ENCODE data around the gene RBCK1. TPM values are rescaled to one million over a fixed set of nuclear protein-coding genes. Genes with fewer than 3 reads are reported as not detected.
A peak's percentile ranks its signal among the peaks of the same experiment; 100 is the strongest.

RBCK1 gene
- total RNA-seq, 6 donors from 2014 or later: 63.4 to 179 (median 109) TPM

DNA sequence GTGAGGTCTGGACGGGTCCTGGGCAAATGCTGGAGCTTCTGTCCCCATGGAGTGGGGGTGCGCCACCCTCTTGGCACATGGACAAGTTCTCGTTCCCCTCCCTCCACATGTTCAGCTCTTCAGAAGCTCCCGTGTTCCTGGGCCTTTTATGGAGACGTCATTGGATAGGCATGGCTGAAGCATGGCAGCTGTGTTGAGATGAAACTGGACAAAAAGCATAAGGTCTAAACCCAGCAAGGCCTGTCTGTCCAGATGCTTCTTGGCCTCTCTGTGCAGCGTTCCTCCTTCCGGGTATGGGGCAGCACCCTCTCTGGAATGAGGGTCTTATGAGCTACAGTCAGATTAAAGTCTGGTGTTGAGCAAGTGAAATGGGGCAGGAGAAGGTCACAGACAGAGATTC, 27.5 kb downstream of the RBCK1 start:
- Histone ChIP-seq H3K9me3 (no peaks in the 10 kb centered on the region), H3K4me3 (no peak overlapping the region), H3K36me3 (peaks cover 27 to 93% (median 68%) of the 10 kb centered on the region in 4 donors), H3K27me3 (no peaks in the 10 kb centered on the region), H3K4me1 (peaks cover 17 to 22% (median 18%) of the 10 kb centered on the region in 4 donors), H3K27ac (no peak overlapping the region)
- 73 to 75% methylated on average over 7 of the region's 7 CpGs for WGBS, 2 donors
- TF ChIP-seq, protein P1, sequence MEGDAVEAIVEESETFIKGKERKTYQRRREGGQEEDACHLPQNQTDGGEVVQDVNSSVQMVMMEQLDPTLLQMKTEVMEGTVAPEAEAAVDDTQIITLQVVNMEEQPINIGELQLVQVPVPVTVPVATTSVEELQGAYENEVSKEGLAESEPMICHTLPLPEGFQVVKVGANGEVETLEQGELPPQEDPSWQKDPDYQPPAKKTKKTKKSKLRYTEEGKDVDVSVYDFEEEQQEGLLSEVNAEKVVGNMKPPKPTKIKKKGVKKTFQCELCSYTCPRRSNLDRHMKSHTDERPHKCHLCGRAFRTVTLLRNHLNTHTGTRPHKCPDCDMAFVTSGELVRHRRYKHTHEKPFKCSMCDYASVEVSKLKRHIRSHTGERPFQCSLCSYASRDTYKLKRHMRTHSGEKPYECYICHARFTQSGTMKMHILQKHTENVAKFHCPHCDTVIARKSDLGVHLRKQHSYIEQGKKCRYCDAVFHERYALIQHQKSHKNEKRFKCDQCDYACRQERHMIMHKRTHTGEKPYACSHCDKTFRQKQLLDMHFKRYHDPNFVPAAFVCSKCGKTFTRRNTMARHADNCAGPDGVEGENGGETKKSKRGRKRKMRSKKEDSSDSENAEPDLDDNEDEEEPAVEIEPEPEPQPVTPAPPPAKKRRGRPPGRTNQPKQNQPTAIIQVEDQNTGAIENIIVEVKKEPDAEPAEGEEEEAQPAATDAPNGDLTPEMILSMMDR (IDR thresholded peaks at IDR 0.05): no peak
- TF ChIP-seq POLR2AphosphoS5 (IDR thresholded peaks at IDR 0.05) (no peak), EP300 (IDR thresholded peaks at IDR 0.05) (no peak), POLR2A (IDR thresholded peaks at IDR 0.05) (no peak)
- no peak for ATAC-seq (ENCODE audit: low FRiP score in 2 of 2)
- no peak for DNase-seq

DNA sequence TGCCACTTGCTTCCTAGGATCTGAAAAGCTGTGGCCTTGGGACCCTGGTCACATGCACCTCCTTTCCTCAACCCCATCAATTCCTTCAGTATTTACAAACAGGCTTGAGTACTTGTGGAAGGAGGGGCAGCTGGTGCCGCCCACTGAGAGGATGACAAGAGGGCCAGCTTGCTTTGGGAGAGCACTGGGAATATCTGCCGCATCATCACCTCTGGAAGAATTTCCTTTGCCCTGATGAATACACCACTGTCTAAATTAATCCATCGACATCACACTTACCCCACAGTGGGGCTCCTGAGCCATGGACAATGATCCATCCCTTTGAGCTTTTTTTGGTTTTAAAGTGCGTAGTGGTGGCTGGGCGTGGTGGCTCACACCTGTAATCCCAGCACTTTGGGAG, 28.4 kb downstream of the RBCK1 start:
- no peaks in the 10 kb centered on the region for H3K9me3 ChIP-seq

DNA sequence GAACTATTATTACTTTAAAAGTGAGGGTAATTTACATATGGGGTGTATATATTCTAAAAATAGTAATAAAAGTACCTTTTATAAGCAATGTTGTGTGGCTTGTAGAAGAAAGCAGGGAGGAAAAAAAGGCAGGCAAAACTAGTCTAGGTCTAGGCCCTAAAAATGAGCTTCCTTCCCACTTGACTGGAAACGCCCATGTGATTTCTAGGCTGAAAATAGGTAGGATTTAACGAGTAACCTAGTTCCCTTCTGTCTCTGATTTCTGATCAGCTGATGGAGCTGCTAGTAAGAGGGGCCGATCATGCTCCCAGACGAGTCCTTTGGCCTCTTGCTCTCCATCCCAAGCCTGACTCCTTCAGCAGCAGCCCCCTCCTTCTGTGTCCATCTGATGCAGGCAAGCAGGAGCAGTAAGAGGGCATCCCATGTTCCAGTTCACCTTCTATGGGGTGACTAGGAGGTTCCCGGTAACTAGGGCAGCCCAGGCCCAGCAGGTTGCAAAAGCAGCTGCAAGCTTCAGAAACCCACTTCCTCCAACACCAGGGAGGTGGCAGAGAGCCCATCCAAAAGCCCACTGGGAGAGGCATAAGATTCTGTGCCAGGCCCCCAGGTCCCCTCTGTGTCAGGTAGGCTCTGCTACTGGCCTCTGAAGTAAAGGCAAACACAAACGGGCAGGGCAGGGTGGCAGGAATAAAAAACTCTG, 29.8 kb downstream of the RBCK1 start:
- DNase-seq (no peak), ATAC-seq (ENCODE audit: low FRiP score in 2 of 2) (no peak)
- no peak for TF ChIP-seq POLR2A (IDR thresholded peaks at IDR 0.05)
- TF ChIP-seq POLR2AphosphoS5 (IDR thresholded peaks at IDR 0.05): no peak
- TF ChIP-seq, protein P1 (IDR thresholded peaks at IDR 0.05): no peak
- no peak for TF ChIP-seq EP300 (IDR thresholded peaks at IDR 0.05)
- 68 to 71% methylated on average over 5 to 6 of the region's 6 CpGs for WGBS, 2 donors
- peaks cover 17 to 22% (median 18%) of the 10 kb centered on the region in 4 donors for H3K4me1 ChIP-seq
- peaks cover 39 to 91% (median 74%) of the 10 kb centered on the region in 4 donors for H3K36me3 ChIP-seq
- peak overlapping the region; percentile 8 to 77 (median 42) for H3K27ac ChIP-seq
- no peaks in the 10 kb centered on the region for H3K9me3 ChIP-seq
- peak overlapping the region in 2 of 4 donors; percentile 8 to 13 for H3K4me3 ChIP-seq
- H3K27me3 ChIP-seq: no peaks in the 10 kb centered on the region

More for the DNA sequence above, 28.4 kb downstream of the RBCK1 start:
- ATAC-seq (ENCODE audit: low FRiP score in 2 of 2): no peak
- 92 to 94% methylated on average over 5 of the region's 5 CpGs for WGBS, 2 donors
- H3K27me3 ChIP-seq: no peaks in the 10 kb centered on the region
- peaks cover 17 to 22% (median 18%) of the 10 kb centered on the region in 4 donors for H3K4me1 ChIP-seq
- TF ChIP-seq POLR2A (IDR thresholded peaks at IDR 0.05) (no peak), POLR2AphosphoS5 (IDR thresholded peaks at IDR 0.05) (no peak), EP300 (IDR thresholded peaks at IDR 0.05) (no peak)
- TF ChIP-seq, protein P1 (IDR thresholded peaks at IDR 0.05): no peak
- H3K4me3 ChIP-seq: no peak overlapping the region
- peaks cover 32 to 93% (median 71%) of the 10 kb centered on the region in 4 donors for H3K36me3 ChIP-seq
- no peak overlapping the region for H3K27ac ChIP-seq
- DNase-seq: no peak

DNA sequence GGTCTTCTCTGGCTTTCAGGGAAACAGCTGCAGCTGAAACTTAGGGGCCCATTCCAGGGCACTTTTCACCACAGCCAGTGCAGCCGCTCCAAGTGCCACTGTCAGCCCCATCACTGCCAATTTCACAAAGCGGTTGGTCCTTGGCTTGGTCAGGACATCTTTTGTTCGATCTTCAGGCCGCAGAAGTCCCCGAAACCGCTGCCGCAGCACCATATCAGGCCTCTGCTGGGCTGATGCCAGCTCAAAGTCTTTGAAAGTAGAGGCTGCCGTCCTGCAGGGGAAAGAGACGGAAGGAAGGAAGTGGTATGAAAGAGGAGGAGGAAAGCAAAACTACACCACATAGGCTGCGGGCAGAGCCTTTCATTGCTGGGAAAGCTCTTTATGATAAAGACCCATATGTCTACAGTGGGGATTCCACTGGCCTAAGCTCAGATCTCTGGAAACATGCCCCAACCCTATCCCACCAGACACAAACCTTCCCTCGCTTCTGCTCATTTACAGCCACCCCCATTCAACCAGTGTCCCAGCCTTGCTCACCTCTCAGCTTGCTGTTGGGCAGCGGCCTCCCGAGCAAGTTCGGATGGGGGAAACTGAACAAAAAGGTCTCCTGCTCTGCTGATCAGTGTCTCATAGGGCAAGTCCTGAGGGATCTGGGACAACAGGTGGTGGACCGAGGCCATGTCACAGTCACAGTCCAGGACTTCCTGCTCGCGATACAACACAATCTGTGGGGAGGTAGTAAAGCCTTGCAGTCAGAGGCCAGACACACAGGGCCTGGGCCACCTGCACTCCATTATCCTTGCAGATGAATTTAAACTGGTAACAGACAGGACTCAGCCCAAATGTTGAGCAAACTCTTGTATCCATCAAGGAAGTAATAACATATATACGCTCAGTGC, 30.7 kb downstream of the RBCK1 start:
- H3K4me3 ChIP-seq: peak overlapping the region in 2 of 4 donors; percentile 8 to 13
- WGBS, 2 donors: 41 to 57% methylated on average over 18 of the region's 18 CpGs
- DNase-seq: no peak

More for the DNA sequence above, 30.7 kb downstream of the RBCK1 start:
- Histone ChIP-seq H3K4me1 (peaks cover 17 to 22% (median 18%) of the 10 kb centered on the region in 4 donors), H3K9me3 (no peaks in the 10 kb centered on the region), H3K27ac (peak overlapping the region; percentile 11 to 77 (median 56)), H3K27me3 (no peaks in the 10 kb centered on the region), H3K36me3 (peaks cover 39 to 96% (median 78%) of the 10 kb centered on the region in 4 donors)
- TF ChIP-seq EP300 (IDR thresholded peaks at IDR 0.05): no peak
- TF ChIP-seq, protein P1 (IDR thresholded peaks at IDR 0.05): no peak
- TF ChIP-seq POLR2AphosphoS5 (IDR thresholded peaks at IDR 0.05): no peak
- TF ChIP-seq POLR2A (IDR thresholded peaks at IDR 0.05): no peak
- peak in 1 of 2 donors; percentile 43 for ATAC-seq (ENCODE audit: low FRiP score in 2 of 2)

All from upper lobe of left lung (tissue), 6 donors.